T-helper 2 cell treated with Interferon-gamma antibody and Interleukin-4, amounts not matched to agents 100 ng/mL and 5 ng/mL, for 36 hours (primary cell): Measurements from ENCODE around the gene SMC6. TPM values are rescaled to one million over a fixed set of nuclear protein-coding genes. Genes with fewer than 3 reads are reported as not detected.

ENCODE experiments used
- intact Hi-C: fragments of 100-400 bp; cut with micrococcal nuclease; formaldehyde crosslinking; loops from one replicate; pipeline ENCODE4 v1.15.1; 2023
- total RNA-seq: library from RNA; stranded (reverse); gene quantifications from 2 replicates; pipeline ENCODE4 v1.2.3, GENCODE V29; 2022

The SMC6 gene
- total RNA-seq, 1 donor from 2014 or later: 43.3 TPM

GRCh38 chr2:17718689-17719088, 34.9 kb downstream of the SMC6 start:
- intact Hi-C loops: loop anchor here (1.0 to 10.0 kb wide), 4 partner anchors 36 to 456 kb away; partner anchors contain the start of gene GEN1

DNA sequence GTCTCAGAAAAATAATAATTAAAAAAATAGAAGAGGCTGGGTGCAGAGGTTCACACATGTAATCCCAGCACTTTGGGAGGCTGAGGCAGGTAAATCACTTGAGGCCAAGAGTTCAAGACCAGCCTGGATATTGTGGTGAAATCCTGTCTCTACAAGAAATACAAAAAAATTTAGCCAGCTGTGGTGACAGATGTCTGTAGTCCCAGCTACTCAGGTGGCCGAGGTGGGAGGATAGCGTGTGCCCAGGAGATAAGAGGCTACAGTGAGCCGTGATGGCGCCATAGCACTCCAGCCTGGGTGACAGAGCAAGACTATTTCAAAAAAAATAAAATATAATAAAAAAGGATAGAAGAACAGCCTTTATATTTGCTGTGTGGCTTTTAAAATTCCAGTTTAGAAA, 35.9 kb downstream of the SMC6 start:
- intact Hi-C loops: loop anchor here (10.0 kb wide), 1 partner anchor 457 kb away; no protein-coding TSS in a partner anchor

GRCh38 chr2:17713291-17713690, 40.3 kb downstream of the SMC6 start:
- intact Hi-C loops: loop anchor here (10.0 kb wide), 1 partner anchor 462 kb away; no protein-coding TSS in a partner anchor

- intact Hi-C loops: loop anchor here (10.0 kb wide), 1 partner anchor 464 kb away; no protein-coding TSS in a partner anchor
Observed at GRCh38 chr2:17710547-17711248, 42.9 kb downstream of the SMC6 start.

- intact Hi-C loops: loop anchor here (10.0 kb wide), 1 partner anchor 465 kb away; no protein-coding TSS in a partner anchor
Observed at GRCh38 chr2:17709897-17710296, 43.7 kb downstream of the SMC6 start.

- intact Hi-C loops: no loop called here
Observed at GRCh38 chr2:17708501-17708900, 45.1 kb downstream of the SMC6 start.

- intact Hi-C loops: no loop called here
Observed at GRCh38 chr2:17706845-17707244, 46.8 kb downstream of the SMC6 start.

GRCh38 chr2:17690776-17691175, 62.8 kb downstream of the SMC6 start:
- intact Hi-C loops: no loop called here

- intact Hi-C loops: no loop called here
Observed at GRCh38 chr2:17689010-17689409, 64.6 kb downstream of the SMC6 start.

DNA sequence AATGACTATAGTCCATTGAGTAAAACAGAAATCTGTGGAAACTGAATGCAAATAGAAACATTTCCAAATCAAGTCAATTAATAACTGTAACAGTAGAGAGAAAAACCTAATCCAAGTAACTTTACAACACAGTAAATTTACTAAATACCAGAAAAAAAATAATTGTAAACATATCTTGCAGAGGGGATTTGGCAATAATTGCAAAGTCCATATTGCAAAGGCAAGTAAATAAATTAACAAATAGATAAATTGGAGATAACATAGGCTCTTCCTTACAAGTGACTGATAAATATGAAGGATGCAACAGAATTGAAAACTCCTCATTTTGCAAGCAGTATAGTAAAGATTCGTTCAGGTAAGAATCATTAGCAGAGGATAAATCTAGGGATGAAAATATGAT, 65.0 kb downstream of the SMC6 start:
- intact Hi-C loops: no loop called here

- intact Hi-C loops: no loop called here
Observed at GRCh38 chr2:17683981-17684380, 69.6 kb downstream of the SMC6 start.

DNA sequence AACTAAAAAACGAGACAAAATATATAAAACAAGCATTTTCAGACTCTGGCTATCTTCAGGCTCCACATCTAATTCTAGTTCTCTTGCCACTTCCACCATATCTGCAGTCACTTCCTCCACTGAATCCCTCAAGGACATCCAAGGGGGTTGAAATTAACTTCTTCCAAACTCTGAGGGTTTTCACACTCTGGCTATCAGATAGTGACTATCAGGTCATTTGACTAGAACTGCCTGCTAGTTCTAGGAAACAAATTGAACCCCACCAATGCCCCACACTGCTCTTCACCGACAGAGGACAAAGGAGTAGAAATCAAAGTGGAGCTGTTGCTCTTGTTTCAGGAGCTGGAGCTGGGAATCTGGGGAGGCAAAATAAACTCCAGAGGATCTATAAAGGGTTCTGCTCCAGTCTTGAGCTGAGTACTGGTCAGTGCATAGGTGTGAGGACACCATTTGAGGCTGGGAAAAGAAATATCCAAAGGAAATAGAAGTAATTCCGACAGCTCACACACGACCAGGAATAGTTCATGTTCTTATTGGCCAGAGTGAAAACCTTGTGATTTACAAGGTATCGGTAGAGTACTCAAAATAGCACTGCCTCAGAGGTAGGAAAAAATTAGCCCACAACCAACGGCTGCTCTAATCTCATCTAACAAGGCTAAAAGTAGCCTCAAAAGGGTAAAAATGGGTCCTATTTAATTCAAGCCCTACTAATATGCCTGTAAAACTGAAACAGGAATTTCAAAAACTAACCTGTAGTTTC, 71.3 kb downstream of the SMC6 start:
- intact Hi-C loops: no loop called here

- intact Hi-C loops: no loop called here
Observed at GRCh38 chr2:17680119-17680518, 73.5 kb downstream of the SMC6 start.

- intact Hi-C loops: loop anchor here (5.0 kb wide), 1 partner anchor 203 kb away; no protein-coding TSS in a partner anchor
Observed at GRCh38 chr2:17674817-17675216, 78.8 kb downstream of the SMC6 start.

- intact Hi-C loops: loop anchor here (5.0 kb wide), 1 partner anchor 200 kb away; no protein-coding TSS in a partner anchor
Observed at GRCh38 chr2:17672583-17673317, 80.9 kb downstream of the SMC6 start.

DNA sequence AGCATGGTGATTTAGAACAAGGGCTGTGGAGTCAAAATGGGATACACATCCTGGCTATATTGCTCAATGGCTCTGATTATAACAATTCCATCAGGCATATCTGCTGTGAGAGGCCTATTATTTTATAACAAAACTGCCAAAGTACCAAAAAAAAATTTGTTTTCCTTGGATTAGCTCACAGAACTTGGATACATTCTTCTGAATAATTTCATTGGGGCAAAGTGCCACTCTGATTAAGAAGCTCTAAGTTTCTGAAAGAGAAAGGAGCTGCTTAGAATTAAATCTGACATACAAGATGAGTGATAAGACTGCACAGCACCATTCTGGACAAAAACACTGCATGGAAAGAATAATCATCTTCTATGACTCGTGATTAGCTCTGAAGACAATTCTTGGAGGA, 85.7 kb downstream of the SMC6 start:
- intact Hi-C loops: no loop called here

GRCh38 chr2:17664534-17664933, 89.1 kb downstream of the SMC6 start:
- intact Hi-C loops: no loop called here

DNA sequence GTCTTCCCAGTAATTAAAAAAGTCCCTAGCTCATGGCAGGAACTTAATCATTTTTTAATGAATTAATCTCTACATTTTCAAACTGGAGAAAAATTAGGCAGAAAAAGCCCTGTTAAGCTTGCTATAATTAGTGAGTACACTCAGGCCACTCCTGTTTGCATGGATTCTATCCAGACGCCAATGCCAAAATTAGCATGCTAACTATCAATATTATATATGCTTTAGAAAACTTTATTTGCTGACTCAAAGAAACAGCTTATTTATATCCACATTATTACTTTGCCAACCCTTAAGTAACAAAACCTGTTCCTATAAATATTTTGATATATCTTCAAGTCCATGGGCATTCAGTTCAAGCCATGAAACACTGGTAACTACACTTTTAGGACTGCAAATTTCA, 90.9 kb downstream of the SMC6 start:
- intact Hi-C loops: no loop called here

GRCh38 chr2:17661460-17661859, 92.2 kb downstream of the SMC6 start:
- intact Hi-C loops: no loop called here

DNA sequence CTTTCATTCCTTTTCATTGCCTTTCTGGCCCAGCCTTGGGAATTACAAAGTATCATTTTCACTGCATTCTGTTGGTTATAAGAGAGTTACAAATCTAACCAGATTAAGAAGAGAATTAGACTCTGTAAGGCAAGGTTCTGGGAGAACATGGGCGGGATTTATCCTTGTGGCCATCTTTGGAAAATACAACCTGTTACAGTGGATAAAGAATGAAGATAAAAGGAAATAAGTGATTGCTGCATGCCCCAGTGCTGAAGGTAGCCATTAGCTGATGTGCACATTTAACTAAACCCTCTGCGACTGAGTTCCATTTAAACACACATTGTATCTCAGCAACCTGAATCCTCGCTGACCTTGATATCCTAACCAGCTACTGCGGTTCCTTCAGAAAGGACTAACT, 93.4 kb downstream of the SMC6 start:
- intact Hi-C loops: no loop called here

DNA sequence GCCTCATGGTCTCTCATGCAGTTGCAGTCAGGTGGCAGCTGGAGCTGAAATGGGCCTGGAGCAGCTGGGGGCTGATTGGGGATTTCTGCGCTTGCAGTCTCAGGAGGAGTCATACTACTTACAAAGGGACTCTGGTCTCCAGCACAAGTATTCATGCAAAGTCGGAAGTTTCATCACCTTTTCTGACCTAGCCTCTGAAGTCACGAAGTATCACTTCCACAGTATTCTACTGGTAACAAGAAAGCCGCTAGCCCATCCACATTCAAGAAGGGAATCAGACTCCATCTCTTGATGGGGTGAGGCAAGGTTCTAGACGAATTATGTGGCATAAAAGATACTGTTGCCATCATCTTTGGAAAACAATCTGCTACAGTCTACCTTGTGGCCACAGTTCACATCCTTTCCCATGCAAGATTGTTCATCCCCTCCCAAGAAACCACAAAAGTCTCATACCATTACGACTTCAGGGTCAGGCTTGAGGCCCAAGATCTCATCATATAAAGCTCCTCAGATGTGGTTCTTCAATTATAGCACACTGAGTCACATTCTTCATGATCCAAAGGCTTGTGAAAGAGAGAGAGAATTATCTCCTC, 95.3 kb downstream of the SMC6 start:
- intact Hi-C loops: no loop called here
